ENCODE results near the gene NNAT.

- TF ChIP-seq CTCF (IDR thresholded peaks at IDR 0.05) = no peak
- no peak for TF ChIP-seq EZH2 (IDR thresholded peaks at IDR 0.05; ENCODE audit: borderline replicate concordance, insufficient read depth, low read depth, low read length, poor library complexity, severe bottlenecking)
Measured at GRCh38 chr20:37530696-37531095, 9.6 kb downstream of the NNAT start.

All from B cell (primary cell).